Bronchial epithelial cell (primary cell): Measurements from ENCODE around the gene SARDH. TPM values are rescaled to one million over a fixed set of nuclear protein-coding genes. Genes with fewer than 3 reads are reported as not detected.

ENCODE experiments used
- DNase-seq: peaks from one replicate; pipeline ENCODE4 v3.0.0-alpha.2; 2010; ENCODE audit warnings: low read depth
- FAIRE-seq: peaks from 2 replicates; lab custom pipeline; 2011; peaks lifted over from hg19 to GRCh38; lab: Jason Lieb, UNC
- H3K27me3 ChIP-seq: 2 replicates; pipeline ENCODE4 v1.5.1; 2011; ENCODE audit warnings: low read length; ENCODE audit not compliant: control insufficient read depth, insufficient read depth
- H3K36me3 ChIP-seq: 2 replicates; pipeline ENCODE4 v1.5.1; 2011; ENCODE audit warnings: low read length; ENCODE audit not compliant: control insufficient read depth, insufficient read depth
- H3K4me3 ChIP-seq: 2 replicates; pipeline ENCODE4 v1.5.1; 2011; ENCODE audit warnings: mild to moderate bottlenecking, low read depth, low read length, control low read depth
- total RNA-seq: library from RNA; depleted of rRNA; stranded (reverse); fragments of >200 nt; gene quantifications from 2 replicates; pipeline ENCODE4 v1.2.1, GENCODE V29; 2014
- TF ChIP-seq, protein P1 (sequence below): IDR thresholded peaks from 2 replicates; pipeline ENCODE4 v1.5.1; 2011; ENCODE audit warnings: mild to moderate bottlenecking, moderate library complexity, low read length, control low read depth, inconsistent platforms; ENCODE audit not compliant: insufficient read depth, severe bottlenecking

SARDH gene
- total RNA-seq, 1 donor from 2014 or later, result under 0.01 TPM

DNA sequence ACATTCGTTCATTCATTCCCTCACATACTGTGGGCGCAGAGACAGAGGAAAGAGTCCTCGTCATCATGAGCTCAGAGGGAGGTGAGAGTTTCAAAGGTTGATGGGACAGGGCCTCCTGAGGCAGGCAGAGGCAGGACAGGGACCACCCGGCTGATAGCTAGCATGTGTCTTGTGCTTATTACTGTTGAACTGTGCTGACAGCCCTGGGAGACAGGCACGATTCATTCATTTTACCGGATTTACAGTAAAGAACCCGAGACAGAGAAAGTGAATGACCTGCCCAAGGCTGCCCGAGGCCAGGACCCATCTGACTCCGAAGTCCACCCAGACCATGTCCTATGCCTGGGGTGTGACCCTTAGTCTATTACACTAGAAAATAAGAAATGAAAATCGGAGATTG, 124.1 kb downstream of the SARDH start:
- TF ChIP-seq, protein P1, sequence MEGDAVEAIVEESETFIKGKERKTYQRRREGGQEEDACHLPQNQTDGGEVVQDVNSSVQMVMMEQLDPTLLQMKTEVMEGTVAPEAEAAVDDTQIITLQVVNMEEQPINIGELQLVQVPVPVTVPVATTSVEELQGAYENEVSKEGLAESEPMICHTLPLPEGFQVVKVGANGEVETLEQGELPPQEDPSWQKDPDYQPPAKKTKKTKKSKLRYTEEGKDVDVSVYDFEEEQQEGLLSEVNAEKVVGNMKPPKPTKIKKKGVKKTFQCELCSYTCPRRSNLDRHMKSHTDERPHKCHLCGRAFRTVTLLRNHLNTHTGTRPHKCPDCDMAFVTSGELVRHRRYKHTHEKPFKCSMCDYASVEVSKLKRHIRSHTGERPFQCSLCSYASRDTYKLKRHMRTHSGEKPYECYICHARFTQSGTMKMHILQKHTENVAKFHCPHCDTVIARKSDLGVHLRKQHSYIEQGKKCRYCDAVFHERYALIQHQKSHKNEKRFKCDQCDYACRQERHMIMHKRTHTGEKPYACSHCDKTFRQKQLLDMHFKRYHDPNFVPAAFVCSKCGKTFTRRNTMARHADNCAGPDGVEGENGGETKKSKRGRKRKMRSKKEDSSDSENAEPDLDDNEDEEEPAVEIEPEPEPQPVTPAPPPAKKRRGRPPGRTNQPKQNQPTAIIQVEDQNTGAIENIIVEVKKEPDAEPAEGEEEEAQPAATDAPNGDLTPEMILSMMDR, result no peak
- no peaks in the 10 kb centered on the region for H3K36me3 ChIP-seq
- H3K27me3 ChIP-seq, result peaks cover 9% of the 10 kb centered on the region
- no peak overlapping the region for H3K4me3 ChIP-seq
- no peak for FAIRE-seq
- no peak for DNase-seq

Other genes with a start within 250 kb of the SARDH start
- not detected in 2 replicates for gene MYMK, start 213.4 kb downstream of the SARDH start, total RNA-seq
- gene ADAMTSL2, start 203.6 kb downstream of the SARDH start, total RNA-seq, result not detected in 2 replicates
- gene FAM163B, start 129.0 kb downstream of the SARDH start, total RNA-seq, result not detected in 2 replicates
- not detected in 2 replicates for gene DBH, start 102.0 kb downstream of the SARDH start, total RNA-seq